ENCODE measurements around the gene HSPG2. TPM values are rescaled to one million over a fixed set of nuclear protein-coding genes. Genes with fewer than 3 reads are reported as not detected.

Gene HSPG2
- total and polyA plus RNA-seq, 11 donors = 164 to 608 (median 304) TPM

- Histone ChIP-seq H3K4me3 (no peak overlapping the region), H3K9me3 (no peaks in the 10 kb centered on the region), H3K27ac (peak overlapping the region; percentile 76 to 98 (median 90)), H3K36me3 (peaks cover 0 to 83% (median 58%) of the 10 kb centered on the region in 9 donors), H3K27me3 (no peaks in the 10 kb centered on the region), H3K4me1 (peaks cover 10 to 72% (median 59%) of the 10 kb centered on the region in 12 donors)
- TF ChIP-seq POLR2A (IDR thresholded peaks at IDR 0.05) = no peak
- no peak for TF ChIP-seq CTCF (IDR thresholded peaks at IDR 0.05)
- 39 to 49% (median 46%) methylated on average over 10 to 11 of the region's 11 CpGs for WGBS, 4 donors
- ATAC-seq (peak; percentile 10 to 31 (median 22)), DNase-seq (peak in 1 of 5 donors; percentile 73)
- intact Hi-C loops (cut with DNase I) = loop anchor here in 1 of 10 donors (5.0 kb wide), 1 partner anchor 68 kb away; no protein-coding TSS in a partner anchor
These were observed 42.9 kb downstream of the HSPG2 start for GRCh38 chr1:21894034-21894881.

GRCh38 chr1:21893046-21893805, 43.9 kb downstream of the HSPG2 start:
- H3K27me3 ChIP-seq = no peaks in the 10 kb centered on the region
- H3K4me1 ChIP-seq = peaks cover 6 to 62% (median 48%) of the 10 kb centered on the region in 12 donors
- no peak overlapping the region for H3K4me3 ChIP-seq
- 79 to 84% (median 82%) methylated on average over 11 to 14 of the region's 14 CpGs for WGBS, 4 donors
- TF ChIP-seq CTCF (IDR thresholded peaks at IDR 0.05) = no peak
- TF ChIP-seq POLR2A (IDR thresholded peaks at IDR 0.05) = no peak
- intact Hi-C loops (cut with DNase I) = loop anchor here in 1 of 10 donors (5.0 kb wide), 1 partner anchor 69 kb away; no protein-coding TSS in a partner anchor
- peak overlapping the region in 7 of 12 donors; percentile 13 to 95 (median 92) for H3K27ac ChIP-seq
- ATAC-seq (no peak), DNase-seq (no peak)
- H3K9me3 ChIP-seq = no peaks in the 10 kb centered on the region
- peaks cover 0 to 89% (median 68%) of the 10 kb centered on the region in 9 donors for H3K36me3 ChIP-seq

- intact Hi-C loops (cut with DNase I) = loop anchor here in 1 of 10 donors (5.0 kb wide), 1 partner anchor 70 kb away; no protein-coding TSS in a partner anchor
- Histone ChIP-seq H3K36me3 (peaks cover 4 to 95% (median 82%) of the 10 kb centered on the region in 9 donors), H3K4me1 (peaks cover 3 to 48% (median 35%) of the 10 kb centered on the region in 12 donors), H3K27ac (peak overlapping the region in 2 of 12 donors; percentile 92 to 94), H3K9me3 (no peaks in the 10 kb centered on the region), H3K4me3 (no peak overlapping the region), H3K27me3 (no peaks in the 10 kb centered on the region)
- TF ChIP-seq CTCF (IDR thresholded peaks at IDR 0.05) (no peak), POLR2A (IDR thresholded peaks at IDR 0.05) (no peak)
- no peak for ATAC-seq
- DNase-seq = no peak
- 84 to 94% (median 92%) methylated on average over 14 to 20 of the region's 20 CpGs for WGBS, 4 donors
These were observed 45.3 kb downstream of the HSPG2 start for GRCh38 chr1:21891621-21892479.
